ENCODE data around the gene MMP1. TPM values are rescaled to one million over a fixed set of nuclear protein-coding genes. Genes with fewer than 3 reads are reported as not detected.

Gene MMP1
- total RNA-seq: 0.26 TPM
- long read RNA-seq, partial matches to known transcripts: 0 of 2 reads
- long read RNA-seq, other reads (novel, unspliced or antisense): 0 of 2 reads

DNA sequence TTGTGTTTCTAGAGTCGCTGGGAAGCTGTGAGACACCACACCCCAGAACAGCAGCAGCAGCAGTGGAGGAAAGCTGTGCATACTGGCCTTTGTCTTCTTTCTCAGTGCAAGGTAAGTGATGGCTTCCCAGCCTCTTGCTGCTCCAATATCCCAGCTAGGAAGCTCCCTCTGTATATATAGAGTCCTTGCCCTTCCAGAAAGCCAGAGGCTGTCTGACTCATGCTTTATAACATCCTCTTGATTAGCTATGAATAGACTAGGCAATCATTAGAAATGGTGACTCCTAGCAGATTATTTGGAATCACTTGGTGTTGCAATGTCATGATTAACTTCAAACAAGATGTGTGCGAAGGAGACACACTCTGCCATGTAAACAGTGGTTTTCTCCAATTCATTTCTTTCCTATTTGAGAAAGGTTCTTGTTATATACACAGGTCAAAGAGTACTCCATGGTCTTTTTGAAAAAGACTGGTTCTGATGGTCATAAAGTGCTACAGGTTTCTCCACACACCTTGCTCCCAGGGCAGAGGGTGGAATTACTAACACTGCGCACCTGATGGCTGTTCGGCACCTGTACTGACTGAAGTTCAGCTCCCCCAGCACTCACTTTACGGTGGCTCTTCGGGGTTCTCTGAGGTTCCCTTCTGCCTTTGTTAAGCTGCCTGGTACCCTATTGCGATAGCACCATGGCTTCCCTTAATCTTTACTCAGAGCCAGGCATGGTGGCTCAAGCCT, at the start of gene MMP1:
TSS of gene MMP1 (minus strand) at position 149 of the 735 bp plus-strand sequence. CDS start at position 81, 68 bp downstream.
- no peak for DNase-seq (ENCODE audit: low spot score)

DNA sequence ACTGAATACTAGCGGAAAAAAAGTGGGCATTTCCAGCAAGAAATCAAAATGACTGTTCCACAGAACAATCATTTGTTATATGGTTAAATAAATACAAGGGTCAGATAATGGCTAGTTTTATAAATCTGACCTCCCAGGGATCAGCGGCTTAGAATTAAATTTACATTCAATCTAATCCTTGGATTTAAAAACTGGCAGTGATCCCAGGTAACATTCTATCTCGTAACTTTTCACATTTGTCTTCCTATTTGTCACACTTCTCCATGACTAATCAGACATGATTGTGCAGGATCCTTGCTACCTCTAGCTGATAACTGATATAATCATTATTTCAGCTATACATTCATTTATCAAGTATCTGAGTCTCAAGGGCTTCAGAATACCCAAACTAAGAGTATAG, 48.3 kb upstream of the MMP1 start:
- DNase-seq (ENCODE audit: low spot score): no peak

DNA sequence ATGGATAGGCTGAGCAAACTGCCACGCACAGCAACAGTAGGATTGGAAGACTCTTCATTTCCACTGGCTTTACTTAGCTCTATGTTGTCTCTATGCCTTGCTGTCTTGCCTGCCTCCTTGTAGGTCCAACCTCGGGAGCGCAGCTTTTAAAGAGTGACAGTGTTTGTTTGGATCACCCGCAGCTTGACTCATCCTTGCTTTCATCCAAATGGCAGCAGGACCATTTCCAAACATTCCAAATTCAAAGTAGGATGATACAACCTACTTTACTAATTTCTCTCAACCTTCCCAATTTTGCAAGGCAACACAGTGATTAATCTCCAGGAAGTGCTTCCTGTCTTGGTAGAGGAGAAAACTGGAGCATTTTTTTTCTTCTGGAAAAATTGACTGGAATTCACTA, 45.5 kb upstream of the MMP1 start, which contains the start of gene MMP3:
TSS of gene MMP3 (minus strand) at position 121 of the 400 bp plus-strand sequence. CDS start at position 58, 63 bp downstream.
- no peak for DNase-seq (ENCODE audit: low spot score)

DNA sequence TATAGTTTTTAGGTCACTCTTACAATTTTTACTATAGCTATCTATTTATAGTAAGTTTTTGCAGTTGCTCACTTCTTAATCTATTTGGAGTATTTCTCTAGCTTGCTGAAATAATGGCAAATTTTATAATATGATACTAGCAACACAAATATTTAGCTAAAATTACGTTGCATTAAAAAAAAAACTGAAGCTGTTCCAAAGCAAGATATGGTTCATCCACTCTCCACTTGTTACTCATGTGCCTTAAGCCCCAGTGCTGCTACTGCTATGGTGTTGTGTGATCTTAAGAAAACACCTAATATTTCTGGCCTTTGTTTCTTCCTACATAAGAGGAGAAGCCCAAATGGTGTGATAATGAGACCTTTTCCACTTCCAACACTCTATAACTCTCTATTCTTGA, 45.0 kb upstream of the MMP1 start:
- no peak for DNase-seq (ENCODE audit: low spot score)

DNA sequence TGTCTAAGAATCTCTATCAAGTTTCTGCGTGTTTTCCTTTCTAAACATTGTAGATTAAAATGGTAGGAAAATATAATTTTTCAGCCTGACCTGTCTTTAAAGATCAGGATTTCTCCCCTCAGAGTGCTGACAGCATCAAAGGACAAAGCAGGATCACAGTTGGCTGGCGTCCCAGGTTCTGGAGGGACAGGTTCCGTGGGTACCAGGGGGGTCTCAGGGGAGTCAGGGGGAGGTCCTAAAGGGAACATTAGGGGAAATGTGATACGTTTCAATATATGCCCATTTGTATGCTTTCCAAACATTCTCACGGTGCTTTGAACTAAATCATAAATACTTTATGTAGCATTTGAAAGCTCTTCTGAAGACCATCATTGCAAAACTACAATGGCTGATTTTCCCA, 42.1 kb upstream of the MMP1 start:
- no peak for DNase-seq (ENCODE audit: low spot score)

DNA sequence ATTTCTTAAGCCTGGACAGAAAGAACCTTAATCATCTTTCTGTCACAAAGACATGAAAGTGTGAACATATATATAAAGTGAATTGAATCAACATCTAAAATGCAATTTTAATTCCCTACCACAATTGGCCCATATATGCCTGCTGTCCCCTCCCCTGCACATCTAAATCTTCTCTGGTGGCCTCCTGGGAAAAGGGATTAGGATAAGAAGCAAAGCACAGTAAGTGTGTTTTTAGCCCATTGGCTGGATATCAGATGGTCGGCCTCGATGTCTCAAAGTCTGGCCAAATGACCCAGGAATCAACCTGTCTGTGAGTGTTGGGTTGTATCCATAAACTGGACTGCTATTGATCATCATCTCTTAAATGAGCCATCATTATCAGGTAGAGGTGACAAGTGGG, 39.7 kb upstream of the MMP1 start:
- DNase-seq (ENCODE audit: low spot score): no peak

DNA sequence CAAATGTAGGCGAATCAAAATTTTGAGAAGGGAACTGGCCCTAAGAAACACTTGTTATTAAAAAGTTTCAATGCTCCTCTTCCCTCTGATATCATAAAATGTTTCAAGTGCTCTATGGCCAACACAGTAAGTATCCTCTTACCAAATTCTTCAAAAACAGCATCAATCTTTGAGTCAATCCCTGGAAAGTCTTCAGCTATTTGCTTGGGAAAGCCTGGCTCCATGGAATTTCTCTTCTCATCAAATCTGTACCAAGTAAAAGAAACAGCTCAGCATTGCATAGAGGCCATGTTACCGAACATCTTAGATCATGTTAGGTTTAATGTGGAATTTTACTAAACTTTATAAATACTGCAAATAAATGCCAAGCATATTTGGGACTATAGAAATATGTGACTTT, 39.2 kb upstream of the MMP1 start:
- no peak for DNase-seq (ENCODE audit: low spot score)

DNA sequence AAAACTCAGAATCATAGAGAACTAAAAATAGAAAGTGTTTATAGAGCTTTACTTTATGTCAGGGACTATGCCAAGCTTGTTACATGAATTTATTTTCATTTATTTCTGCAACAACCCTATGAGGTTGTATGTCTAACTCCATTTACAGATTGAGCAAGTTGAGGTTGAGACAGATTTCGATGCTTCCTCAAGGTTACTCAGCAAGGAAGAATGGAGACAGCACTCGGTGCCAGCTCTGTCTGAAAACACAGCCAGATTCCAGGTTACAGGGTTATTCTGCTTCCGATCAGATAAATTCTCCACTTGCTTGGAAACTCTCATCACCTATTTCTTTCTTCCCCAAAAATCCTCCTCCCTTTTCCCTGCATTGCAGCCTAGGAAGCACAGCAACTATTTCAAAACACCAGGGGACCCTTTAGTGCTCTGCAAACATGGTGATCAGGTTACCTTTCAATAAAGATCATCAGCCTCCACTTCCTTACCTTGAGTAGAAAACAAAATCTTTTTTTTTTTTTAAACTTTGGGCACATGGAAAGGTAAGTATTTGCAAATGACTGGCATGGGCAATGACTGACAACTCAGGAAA, 38.4 kb upstream of the MMP1 start:
- no peak for DNase-seq (ENCODE audit: low spot score)

DNA sequence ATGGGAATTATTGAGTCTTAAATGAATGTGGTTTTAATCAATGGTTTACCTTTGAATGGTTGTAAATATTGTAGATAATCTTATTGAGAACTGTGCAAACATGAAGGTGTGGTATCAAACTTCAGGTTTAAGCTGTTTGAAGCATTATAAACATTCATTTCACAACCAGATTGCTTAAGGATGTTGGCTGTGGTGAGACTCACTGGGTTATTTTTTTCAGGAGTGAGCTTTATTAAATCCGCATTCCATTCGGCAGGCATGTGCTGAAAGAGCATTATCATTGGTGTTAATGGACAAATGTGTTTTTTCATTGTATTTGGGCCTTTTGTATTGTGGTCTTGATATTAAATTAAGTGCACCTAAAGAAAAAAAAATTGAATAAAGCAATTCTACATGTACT, 35.8 kb upstream of the MMP1 start:
- DNase-seq (ENCODE audit: low spot score): no peak

DNA sequence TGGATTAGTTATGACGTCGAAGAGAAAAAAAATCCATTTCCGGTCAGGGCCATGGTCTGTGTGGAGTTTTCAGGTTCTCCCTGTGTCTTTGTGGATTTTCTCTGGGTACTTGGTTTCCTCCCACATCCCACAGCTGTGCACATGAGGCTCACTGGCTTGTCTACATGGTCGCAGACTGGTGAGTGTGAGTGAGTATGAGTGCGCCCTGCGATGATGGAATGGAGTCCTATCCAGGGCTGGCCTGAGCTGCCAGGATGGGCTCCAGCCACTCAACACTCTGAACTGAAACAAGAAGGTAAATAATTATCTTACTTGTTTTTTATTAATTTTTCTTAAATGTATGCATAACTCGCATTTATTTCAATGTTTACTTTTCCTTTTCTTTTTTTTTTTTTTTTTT, 34.7 kb upstream of the MMP1 start:
- no peak for DNase-seq (ENCODE audit: low spot score)

DNA sequence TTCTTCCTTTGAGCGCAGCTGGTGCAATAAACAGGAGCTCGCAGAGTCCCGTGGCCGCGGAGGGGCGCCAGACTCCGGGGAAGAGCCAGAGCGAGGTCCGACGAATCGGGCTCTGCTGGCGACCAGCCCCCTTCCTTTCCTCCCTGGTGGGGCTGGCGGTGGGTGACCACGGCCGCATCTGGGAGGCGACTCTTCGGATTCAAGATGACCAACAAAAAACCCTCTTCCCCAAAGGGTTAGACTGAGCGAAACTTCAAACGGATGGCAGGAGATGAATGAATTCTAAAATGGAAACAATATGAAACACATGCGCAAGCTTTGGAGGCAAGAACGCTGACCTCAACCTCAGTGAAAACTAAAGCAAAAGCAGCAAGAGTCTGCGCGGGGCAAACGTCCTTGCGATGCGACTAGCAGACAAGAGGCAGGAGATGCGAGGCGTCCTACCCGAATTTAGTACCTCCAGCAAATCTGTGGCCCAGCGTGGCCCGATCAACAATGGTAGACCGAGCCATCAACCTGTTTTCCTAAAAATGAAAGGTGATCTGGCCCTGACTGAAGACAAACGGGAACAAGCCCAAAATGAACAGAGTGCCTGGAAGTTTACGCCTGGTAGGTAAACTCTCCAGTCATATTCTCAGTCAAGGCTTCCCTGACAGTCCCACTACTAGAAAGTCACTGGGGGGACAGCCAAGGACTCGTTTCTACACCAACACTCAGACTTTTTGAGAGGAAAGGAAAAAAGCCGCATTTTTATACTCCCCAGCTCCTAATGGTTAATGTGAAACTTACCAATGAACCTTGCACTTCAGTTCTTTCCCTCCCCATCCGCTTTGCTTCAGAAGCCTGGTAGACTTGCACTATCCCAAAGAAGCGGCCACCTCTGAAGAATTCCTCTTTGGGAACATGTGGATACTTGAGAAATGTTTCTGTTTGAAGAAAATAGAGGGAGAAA, 33.8 kb upstream of the MMP1 start:
- no peak for DNase-seq (ENCODE audit: low spot score)

DNA sequence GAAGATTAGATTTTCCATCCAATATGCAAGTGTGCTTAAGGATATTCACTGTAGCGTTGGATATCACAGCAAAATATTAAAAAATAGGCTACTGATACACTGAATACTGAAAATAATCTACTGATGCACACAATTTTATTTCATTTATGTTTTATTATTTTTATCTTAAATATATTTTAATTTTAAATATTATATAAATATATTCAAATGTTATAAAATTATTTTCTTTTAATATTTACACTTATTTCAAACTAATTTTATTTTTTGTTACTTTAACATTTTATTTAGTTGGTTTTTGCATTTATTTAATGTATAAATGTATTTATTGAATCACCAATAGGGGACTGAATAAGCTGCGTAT, 33.1 kb upstream of the MMP1 start:
- no peak for DNase-seq (ENCODE audit: low spot score)

DNA sequence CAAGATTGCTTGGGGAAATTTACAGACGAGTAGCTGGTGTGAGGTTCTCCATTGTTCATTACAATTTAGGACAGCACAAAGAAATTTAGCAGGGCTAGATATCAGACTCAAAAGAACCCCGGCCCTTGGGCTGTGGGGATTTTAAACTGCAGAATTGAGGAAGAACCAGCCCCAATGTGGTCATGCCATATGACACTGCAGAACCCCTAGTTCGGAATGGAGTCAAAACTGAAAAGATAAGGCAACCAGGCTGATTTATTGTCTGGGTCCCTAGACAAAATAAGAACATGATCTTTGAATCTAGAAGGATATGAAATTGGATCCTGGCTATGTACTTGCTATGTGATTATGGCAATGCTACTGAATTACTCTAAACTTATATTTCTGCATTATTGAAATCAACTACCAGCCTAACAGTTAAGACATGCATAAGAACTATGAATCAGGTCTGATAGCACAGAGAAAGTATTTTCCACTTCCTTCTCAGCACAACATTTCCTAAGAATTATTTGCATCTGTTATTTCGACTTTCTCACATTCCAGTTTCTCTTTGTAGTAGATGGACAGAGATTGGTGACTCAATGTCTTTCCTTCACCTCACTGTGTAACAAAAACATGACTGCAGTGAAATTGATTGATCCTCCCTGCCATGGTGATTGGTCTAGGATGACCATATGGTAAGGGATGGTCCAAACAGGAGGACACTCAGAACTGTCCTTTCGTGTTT, 32.2 kb upstream of the MMP1 start:
- DNase-seq (ENCODE audit: low spot score): no peak

DNA sequence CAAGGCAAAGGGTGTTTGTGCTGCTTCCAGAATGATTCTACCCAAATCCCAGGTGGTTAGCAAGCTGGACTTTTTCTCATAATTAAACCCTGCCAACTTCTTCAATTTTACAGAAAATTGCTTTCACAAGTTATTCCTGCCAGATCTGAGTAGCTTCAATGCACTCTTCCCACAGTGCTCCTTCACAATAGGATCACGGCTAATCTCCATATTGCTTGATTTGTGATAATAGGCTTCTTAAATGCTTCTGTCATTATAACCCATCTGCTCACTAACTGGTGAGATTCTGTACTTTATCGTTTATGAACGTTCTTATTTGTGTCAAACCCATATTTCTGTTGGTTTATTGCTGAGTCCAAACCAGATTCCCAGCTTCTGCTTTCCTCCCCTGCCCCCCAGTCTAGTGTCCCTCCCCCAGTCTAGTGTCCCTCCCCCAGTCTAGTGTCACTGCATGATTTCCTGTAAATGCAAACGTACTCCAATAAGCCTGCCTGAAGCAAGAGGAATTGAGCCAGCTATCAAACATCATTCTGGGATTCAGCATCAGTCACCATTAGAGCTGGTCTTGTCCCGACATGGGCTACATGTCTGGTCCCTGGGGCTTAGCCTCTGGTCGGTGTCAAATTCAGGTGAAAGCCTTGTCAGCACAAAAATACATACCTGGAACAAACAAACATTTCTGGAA, 31.5 kb upstream of the MMP1 start:
- DNase-seq (ENCODE audit: low spot score): no peak

DNA sequence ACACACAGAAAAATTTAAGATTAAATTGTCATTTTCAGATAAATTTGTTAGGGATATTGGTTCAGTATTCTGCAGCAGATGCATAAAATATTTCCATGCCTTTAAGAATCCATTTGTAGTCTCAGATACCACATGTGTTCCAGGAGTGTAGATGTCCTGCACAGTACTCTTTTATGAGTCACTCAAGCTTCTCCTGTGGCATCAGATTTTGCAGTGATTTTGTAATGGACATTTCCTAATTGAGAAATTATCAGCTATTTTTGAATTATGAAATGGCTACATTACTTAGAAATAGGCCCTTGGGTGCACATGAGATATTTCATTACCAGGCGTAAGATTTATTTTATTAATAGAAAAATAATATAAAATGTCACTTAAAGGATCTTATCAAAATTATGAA, 26.6 kb upstream of the MMP1 start:
- no peak for DNase-seq (ENCODE audit: low spot score)

DNA sequence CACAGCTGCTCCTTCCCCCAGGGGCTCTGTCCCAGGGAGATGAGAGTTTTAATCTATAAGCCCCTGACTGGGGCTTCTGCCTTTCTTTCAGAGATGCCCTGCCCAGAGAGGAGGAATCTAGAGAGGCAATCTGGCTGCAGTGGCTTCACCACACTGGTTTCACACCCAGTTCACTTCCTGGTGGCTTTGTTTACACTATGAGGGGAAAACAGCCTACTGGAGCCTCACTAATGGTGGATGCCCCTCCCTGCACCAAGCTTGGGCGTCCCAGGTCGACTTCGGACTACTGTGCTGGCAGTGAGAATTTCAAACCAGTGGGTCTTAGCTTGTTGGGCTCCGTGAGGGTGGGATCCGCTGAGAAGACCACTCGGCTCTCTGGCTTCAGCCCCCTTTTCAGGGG, 21.5 kb upstream of the MMP1 start:
- no peak for DNase-seq (ENCODE audit: low spot score)

DNA sequence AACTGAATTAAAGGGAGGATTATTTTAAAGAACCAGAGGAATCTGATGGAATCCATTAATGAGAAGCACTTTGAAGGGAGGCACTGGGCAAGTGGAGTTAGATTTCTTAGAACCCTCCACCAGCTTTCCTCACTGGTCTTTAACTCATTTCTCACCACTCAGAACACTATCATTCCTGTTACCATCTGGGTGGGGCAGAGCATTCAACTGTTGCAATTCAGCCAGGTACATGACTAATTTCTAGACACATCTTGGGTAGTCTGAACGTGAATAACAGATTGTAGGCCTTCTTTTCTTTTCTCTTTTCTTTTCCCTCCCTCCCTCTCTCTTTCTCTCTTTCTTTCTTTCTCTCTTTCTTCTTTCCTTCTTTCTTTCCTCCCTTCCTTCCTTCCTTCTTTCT, 15.5 kb upstream of the MMP1 start:
- no peak for DNase-seq (ENCODE audit: low spot score)

DNA sequence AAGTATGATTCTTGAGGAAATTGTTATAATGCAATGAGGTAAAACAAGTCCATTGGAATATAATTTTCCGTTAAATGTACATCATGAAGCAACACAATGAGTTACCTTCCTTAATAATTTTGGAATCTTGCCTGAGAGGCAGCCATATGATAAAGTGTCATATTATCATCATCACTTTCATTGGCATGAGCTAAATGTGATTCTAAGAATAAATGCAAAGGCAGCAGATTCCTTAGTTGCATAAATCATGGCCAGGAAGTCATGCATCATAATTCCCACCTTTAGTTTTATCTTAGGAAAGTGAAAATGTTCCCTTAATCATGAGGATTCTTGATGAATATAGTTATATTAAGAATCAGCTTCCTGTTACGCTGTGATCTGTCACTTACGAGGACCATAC, 14.2 kb upstream of the MMP1 start:
- no peak for DNase-seq (ENCODE audit: low spot score)

DNA sequence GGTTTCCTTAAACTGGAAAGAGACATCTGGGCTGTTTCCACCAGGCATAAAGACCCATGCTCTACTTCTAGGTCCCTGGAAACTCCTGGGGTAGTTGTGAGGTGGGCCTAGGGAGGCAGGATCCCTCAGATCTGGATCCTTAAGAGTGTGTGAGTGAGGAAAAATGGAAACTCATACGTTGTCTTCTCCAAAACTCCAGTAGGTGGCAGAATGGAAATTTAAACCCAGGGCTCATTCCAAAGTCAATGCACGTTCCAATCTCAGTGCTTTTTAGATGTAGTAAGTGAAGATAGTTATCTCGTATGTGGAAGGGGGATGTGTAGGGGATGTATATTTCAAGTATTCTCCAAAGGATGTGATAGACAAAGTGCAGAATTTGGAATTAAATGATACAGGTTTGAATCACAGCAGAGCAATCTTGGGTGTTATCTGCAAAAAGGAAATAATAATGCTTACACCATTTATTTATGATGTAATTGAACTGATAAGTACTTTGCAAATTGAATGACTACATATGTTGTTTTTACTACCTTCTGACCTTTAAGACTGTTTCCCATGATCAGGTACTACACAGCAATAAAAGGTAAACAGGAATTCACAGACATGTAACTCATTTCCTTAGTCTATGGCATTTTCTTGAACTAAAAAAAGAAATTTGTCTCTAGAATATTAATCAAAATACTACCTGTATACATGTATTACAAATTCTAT, 13.1 kb upstream of the MMP1 start:
- DNase-seq (ENCODE audit: low spot score): no peak

DNA sequence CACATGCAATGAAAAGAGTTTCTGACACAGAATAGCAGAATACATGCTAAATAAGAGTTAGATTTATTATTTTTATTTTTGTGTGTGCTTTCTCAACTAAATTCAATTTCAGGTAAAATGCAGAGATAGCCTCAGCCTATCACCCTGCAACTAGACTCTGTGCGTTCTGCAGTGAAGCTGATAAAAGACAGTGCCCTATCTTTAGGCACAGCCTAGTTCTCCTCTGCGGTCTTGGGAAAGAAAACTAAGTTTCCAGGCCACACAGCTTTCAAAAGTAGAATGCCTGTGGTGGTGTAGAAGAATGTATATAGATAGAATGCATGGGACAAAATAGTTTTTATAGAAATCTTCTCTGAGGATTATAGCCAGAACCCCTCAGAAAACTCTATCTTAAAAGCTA, 12.0 kb upstream of the MMP1 start:
- DNase-seq (ENCODE audit: low spot score): no peak
